SK-N-SH (cell line): Measurements from ENCODE around the gene MRPL10. TPM values are rescaled to one million over a fixed set of nuclear protein-coding genes. Genes with fewer than 3 reads are reported as not detected.

Experiments
- CTCF ChIA-PET: fragments of 300-600, 350-600 bp; formaldehyde crosslinking; extraction: SDS; loops from one replicate; lab custom pipeline; 2021; lab: Yijun Ruan, JAX
- POLR2A ChIA-PET: fragments of 350-600 bp; sonication (Branson Sonifier 250); formaldehyde crosslinking; extraction: SDS; loops from one replicate; lab custom pipeline; 2020; ENCODE audit warnings: antibody characterized with exemption, inconsistent platforms; lab: Yijun Ruan, JAX
- DNase-seq: peaks from one replicate; pipeline ENCODE4 v3.0.0; 2012
- H2AFZ ChIP-seq: fragments of 200-600 bp; sonication (generic); 2 replicates; pipeline ENCODE4 v1.8.1; 2016; ENCODE audit warnings: antibody characterized with exemption, mild to moderate bottlenecking, low read depth
- H3F3A ChIP-seq: fragments of 200-600 bp; sonication (generic); replicated peaks from 2 replicates; pipeline ENCODE3; 2016; ENCODE audit warnings: antibody characterized with exemption, mild to moderate bottlenecking; ENCODE audit not compliant: insufficient read depth
- H3K27ac ChIP-seq, 2 experiments: fragments of 200-500 bp in 1 of 2; fragments of 200-600 bp in 1 of 2; sonication (Bioruptor generic) in 1 of 2; sonication (generic), shearing (Covaris generic) in 1 of 2; 2 replicates each; pipeline versions ENCODE4 v1.5.1 to v1.6.1; 2014 to 2016; ENCODE audit warnings: low read depth in 2 of 2, inconsistent platforms in 1 of 2, low read length in 1 of 2, mild to moderate bottlenecking in 1 of 2, mixed read lengths in 1 of 2
- H3K27me3 ChIP-seq: fragments of 200-600 bp; sonication (generic), shearing (Covaris generic); 2 replicates; pipeline ENCODE4 v1.6.1; 2016; ENCODE audit warnings: mixed run types; ENCODE audit not compliant: insufficient read depth
- H3K36me3 ChIP-seq, 2 experiments: fragments of 200-500 bp in 1 of 2; fragments of 200-600 bp in 1 of 2; sonication (Bioruptor generic) in 1 of 2; sonication (generic) in 1 of 2; replicated peaks in 1 of 2; 2 replicates each; pipeline versions ENCODE3 to v1.5.1; 2014 to 2016; ENCODE audit warnings: low read length in 1 of 2, mild to moderate bottlenecking in 1 of 2; ENCODE audit not compliant: insufficient read depth in 2 of 2, control insufficient read depth in 1 of 2
- H3K4me1 ChIP-seq, 2 experiments: fragments of 200-500 bp in 1 of 2; fragments of 200-600 bp in 1 of 2; sonication (Bioruptor generic) in 1 of 2; sonication (generic), shearing (Covaris generic) in 1 of 2; 2 replicates each; pipeline versions ENCODE4 v1.5.1 to v1.6.1; 2014 to 2016; ENCODE audit warnings: low read depth in 1 of 2, low read length in 1 of 2, mixed run types in 1 of 2; ENCODE audit not compliant: insufficient read depth in 2 of 2, control insufficient read depth in 1 of 2
- H3K4me2 ChIP-seq: fragments of 200-600 bp; sonication (generic), shearing (Covaris generic); 2 replicates; pipeline ENCODE4 v1.6.1; 2017; ENCODE audit warnings: mixed run types
- H3K4me3 ChIP-seq, 2 experiments: fragments of 200-500 bp in 1 of 2; fragments of 200-600 bp in 1 of 2; sonication (Bioruptor generic) in 1 of 2; sonication (generic), shearing (Covaris generic) in 1 of 2; 2 replicates each; pipeline versions ENCODE4 v1.5.1 to v1.8.1; 2014 to 2016; ENCODE audit warnings: low read depth in 2 of 2, inconsistent platforms in 1 of 2, low read length in 1 of 2, mild to moderate bottlenecking in 1 of 2, mixed read lengths in 1 of 2, moderate library complexity in 1 of 2
- H3K79me2 ChIP-seq: fragments of 200-600 bp; sonication (generic); 2 replicates; pipeline ENCODE4 v1.8.1; 2017; ENCODE audit warnings: mild to moderate bottlenecking; ENCODE audit not compliant: insufficient read depth
- H3K9ac ChIP-seq: fragments of 200-600 bp; sonication (generic); 2 replicates; pipeline ENCODE4 v1.6.1; 2017; ENCODE audit warnings: mixed run types
- H3K9me2 ChIP-seq: fragments of 200-600 bp; sonication (generic); 2 replicates; pipeline ENCODE4 v1.6.1; 2017; ENCODE audit warnings: mixed run types
- H3K9me3 ChIP-seq: fragments of 200-600 bp; sonication (generic); 2 replicates; pipeline ENCODE4 v1.6.1; 2017; ENCODE audit warnings: mixed run types, mild to moderate bottlenecking, moderate library complexity
- H4K20me1 ChIP-seq: fragments of 200-600 bp; sonication (generic); 2 replicates; pipeline ENCODE4 v1.6.1; 2017; ENCODE audit warnings: mild to moderate bottlenecking, mixed run types; ENCODE audit not compliant: insufficient read depth
- CHD2 ChIP-seq: fragments of 150-350 bp; IDR thresholded peaks from 2 replicates; pipeline ENCODE4 v1.6.1; 2018; ENCODE audit warnings: low read length; ENCODE audit not compliant: partially characterized antibody
- CTCF ChIP-seq: fragments of 200-600 bp; sonication (generic); IDR thresholded peaks from 2 replicates; pipeline ENCODE4 v1.6.1; 2017; ENCODE audit warnings: antibody characterized with exemption, mild to moderate bottlenecking, moderate library complexity
- EP300 ChIP-seq, 2 experiments: IDR thresholded peaks; 2 replicates each; pipeline versions ENCODE4 v1.4.0 to v1.6.1; 2012; ENCODE audit warnings: borderline replicate concordance in 1 of 2, low read depth in 1 of 2, low read length in 1 of 2
- FOSL2 ChIP-seq: IDR thresholded peaks from 2 replicates; pipeline ENCODE4 v1.4.0; 2012; ENCODE audit warnings: low read depth, mild to moderate bottlenecking, moderate library complexity, borderline replicate concordance
- GATA2 ChIP-seq: sonication (generic); formaldehyde crosslinking; IDR thresholded peaks from 2 replicates; pipeline ENCODE4 v1.5.0; 2020; ENCODE audit warnings: mild to moderate bottlenecking, missing genetic modification reagents
- MXI1 ChIP-seq: IDR thresholded peaks from 2 replicates; pipeline ENCODE4 v1.6.1; 2012; ENCODE audit warnings: mild to moderate bottlenecking, low read depth, low read length, improper control_type of control experiment
- NFIC ChIP-seq: IDR thresholded peaks from 2 replicates; pipeline ENCODE4 v1.4.0; 2012; ENCODE audit warnings: borderline replicate concordance
- RAD21 ChIP-seq: IDR thresholded peaks from 2 replicates; pipeline ENCODE4 v1.6.1; 2012; ENCODE audit warnings: mild to moderate bottlenecking, low read length
- RFX5 ChIP-seq: IDR thresholded peaks from 2 replicates; pipeline ENCODE4 v1.6.1; 2012; ENCODE audit warnings: mild to moderate bottlenecking, improper control_type of control experiment, low read length
- SMC3 ChIP-seq: IDR thresholded peaks from 2 replicates; pipeline ENCODE4 v1.6.1; 2012; ENCODE audit warnings: low read depth, low read length, improper control_type of control experiment
- TEAD4 ChIP-seq: IDR thresholded peaks from 2 replicates; pipeline ENCODE4 v1.4.0; 2012; ENCODE audit warnings: mild to moderate bottlenecking, borderline replicate concordance; ENCODE audit not compliant: insufficient read depth
- USF1 ChIP-seq: IDR thresholded peaks from 2 replicates; pipeline ENCODE4 v1.4.0; 2012; ENCODE audit warnings: low read depth, borderline replicate concordance
- USF2 ChIP-seq: fragments of 150-350 bp; IDR thresholded peaks from 2 replicates; pipeline ENCODE4 v1.6.1; 2017; ENCODE audit warnings: antibody characterized with exemption, low read length, low read depth, borderline replicate concordance
- YY1 ChIP-seq: IDR thresholded peaks from 2 replicates; pipeline ENCODE4 v1.4.0; 2012; ENCODE audit warnings: low read depth, mild to moderate bottlenecking
- WGBS: methylation state at CpG from one replicate; pipeline ENCODE4 v1.1.6; 2017; ENCODE audit warnings: low lambda C conversion rate; 5-methylcytosine and 5-hydroxymethylcytosine counted together
- polyA plus RNA-seq, 3 experiments: library from polyadenylated mRNA; depleted of rRNA; stranded (reverse); fragments of >200 nt; gene quantifications; 2 replicates each; pipeline ENCODE4 v1.2.3, GENCODE V29; 2012
- TF ChIP-seq, protein P1 (sequence below): IDR thresholded peaks from 2 replicates; pipeline ENCODE4 v1.4.0; 2012; ENCODE audit warnings: low read depth, borderline replicate concordance
- TF ChIP-seq, protein P2 (sequence below): IDR thresholded peaks from 2 replicates; pipeline ENCODE4 v1.4.0; 2012; ENCODE audit warnings: low read depth

Gene MRPL10
- polyA plus RNA-seq, 1 of the 3 experiments (the other 2 are of a cell fraction), result 136 TPM

DNA sequence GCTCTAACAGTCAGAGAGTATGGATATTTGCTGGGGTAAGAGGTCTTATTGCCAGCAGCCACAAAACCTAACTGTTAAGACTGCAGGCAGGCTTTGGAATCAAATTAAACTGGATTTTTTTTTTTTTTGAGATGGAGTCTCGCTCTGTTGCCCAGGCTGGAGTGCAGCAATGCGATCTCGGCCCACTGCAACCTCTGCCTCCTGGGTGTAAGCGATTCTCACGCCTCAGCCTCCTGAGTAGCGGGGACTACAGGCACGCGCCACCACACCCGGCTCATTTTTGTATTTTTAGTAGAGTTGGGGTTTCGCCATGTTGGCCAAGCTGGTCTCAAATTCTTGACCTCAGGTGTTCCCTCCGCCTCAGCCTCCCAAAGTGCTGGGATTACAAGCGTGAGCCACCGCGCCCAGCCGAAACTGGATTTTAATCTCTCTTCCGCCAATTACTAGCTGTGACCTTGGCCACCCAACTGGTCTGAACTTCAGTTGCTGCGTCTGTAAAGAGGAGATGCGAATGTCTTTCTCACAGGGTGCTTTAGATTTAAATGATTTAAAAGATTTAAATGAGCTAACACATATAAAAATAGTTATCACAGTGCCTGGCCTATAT lies 842 bp downstream of the MRPL10 start (continued):
- TF ChIP-seq, protein P1, sequence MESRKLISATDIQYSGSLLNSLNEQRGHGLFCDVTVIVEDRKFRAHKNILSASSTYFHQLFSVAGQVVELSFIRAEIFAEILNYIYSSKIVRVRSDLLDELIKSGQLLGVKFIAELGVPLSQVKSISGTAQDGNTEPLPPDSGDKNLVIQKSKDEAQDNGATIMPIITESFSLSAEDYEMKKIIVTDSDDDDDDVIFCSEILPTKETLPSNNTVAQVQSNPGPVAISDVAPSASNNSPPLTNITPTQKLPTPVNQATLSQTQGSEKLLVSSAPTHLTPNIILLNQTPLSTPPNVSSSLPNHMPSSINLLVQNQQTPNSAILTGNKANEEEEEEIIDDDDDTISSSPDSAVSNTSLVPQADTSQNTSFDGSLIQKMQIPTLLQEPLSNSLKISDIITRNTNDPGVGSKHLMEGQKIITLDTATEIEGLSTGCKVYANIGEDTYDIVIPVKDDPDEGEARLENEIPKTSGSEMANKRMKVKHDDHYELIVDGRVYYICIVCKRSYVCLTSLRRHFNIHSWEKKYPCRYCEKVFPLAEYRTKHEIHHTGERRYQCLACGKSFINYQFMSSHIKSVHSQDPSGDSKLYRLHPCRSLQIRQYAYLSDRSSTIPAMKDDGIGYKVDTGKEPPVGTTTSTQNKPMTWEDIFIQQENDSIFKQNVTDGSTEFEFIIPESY, result no peak
- TF ChIP-seq CTCF (no peak), USF2 (no peak), RFX5 (no peak), USF1 (no peak)

DNA sequence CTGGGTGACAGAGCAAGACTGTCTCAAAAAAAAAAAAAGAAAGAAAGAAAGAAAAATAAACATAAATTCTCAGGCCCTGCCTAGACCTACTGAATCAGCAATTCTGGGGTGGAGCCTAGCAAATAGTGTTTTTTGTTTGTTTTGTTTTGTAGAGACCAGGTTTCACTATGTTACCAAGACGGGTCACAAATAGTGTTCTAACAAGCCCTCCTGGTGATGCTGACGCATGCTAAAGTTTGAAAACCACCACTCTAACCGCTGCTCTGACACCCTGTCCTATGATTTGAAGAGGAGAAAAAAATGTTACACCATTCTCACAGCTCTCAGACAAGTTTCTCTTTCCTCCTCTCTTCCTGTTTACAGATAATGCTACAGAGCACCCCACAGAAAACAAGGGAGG lies 1.5 kb downstream of the MRPL10 start:
- TF ChIP-seq CHD2, result no peak
- TF ChIP-seq EP300 (IDR thresholded peaks at IDR 0.05; ENCODE audit: borderline replicate concordance in 1 of 2, low read depth in 1 of 2, low read length in 1 of 2), result no peak
- no peak for TF ChIP-seq SMC3
- TF ChIP-seq MXI1, result no peak
- TF ChIP-seq RFX5, result no peak
- no peak for TF ChIP-seq USF1
- TF ChIP-seq YY1, result no peak
- no peak for TF ChIP-seq NFIC
- TF ChIP-seq, protein P1, result no peak
- no peak for TF ChIP-seq GATA2 (CRISPR knock-in tag)
- TF ChIP-seq, protein P2, sequence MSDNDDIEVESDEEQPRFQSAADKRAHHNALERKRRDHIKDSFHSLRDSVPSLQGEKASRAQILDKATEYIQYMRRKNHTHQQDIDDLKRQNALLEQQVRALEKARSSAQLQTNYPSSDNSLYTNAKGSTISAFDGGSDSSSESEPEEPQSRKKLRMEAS, result no peak
- TF ChIP-seq RAD21, result no peak
- no peak for TF ChIP-seq TEAD4
- TF ChIP-seq FOSL2, result no peak
- TF ChIP-seq, all 33 proteins: peak for 0
- 95% methylated on average over 3 of the region's 3 CpGs for WGBS
- H2AFZ ChIP-seq, result no peak overlapping the region
- H3K79me2 ChIP-seq, result peaks cover 33% of the 10 kb centered on the region
- H3K4me3 ChIP-seq, result peak overlapping the region; percentile 77 to 93; a peak in 3 of 4 replicates
- no peaks in the 10 kb centered on the region for H3K9me2 ChIP-seq
- H3K4me2 ChIP-seq, result peak overlapping the region; percentile 97
- peaks cover 24 to 36% of the 10 kb centered on the region in 2 experiments for H3K36me3 ChIP-seq
- no peak overlapping the region for H3K9ac ChIP-seq
- no peak for DNase-seq
- no peaks in the 10 kb centered on the region for H3K27me3 ChIP-seq
- no peaks in the 10 kb centered on the region for H3K9me3 ChIP-seq
- POLR2A ChIA-PET, result no interaction called here
- CTCF ChIA-PET, result interaction anchor here (2.8 to 22.8 kb wide), 2 partner anchors 8 to 23 kb away, joined by 29 to 573 read pairs; partner anchors contain the start of genes OSBPL7, SCRN2 and SP6
- H3F3A ChIP-seq, result peaks cover 14% of the 10 kb centered on the region
- H4K20me1 ChIP-seq, result no peaks in the 10 kb centered on the region
- H3K4me1 ChIP-seq, result peaks cover 9 to 15% of the 10 kb centered on the region in 2 experiments; a peak in 2 of 4 replicates
- no peak overlapping the region for H3K27ac ChIP-seq
